Measurements from ENCODE around the gene NUP35.

DNA sequence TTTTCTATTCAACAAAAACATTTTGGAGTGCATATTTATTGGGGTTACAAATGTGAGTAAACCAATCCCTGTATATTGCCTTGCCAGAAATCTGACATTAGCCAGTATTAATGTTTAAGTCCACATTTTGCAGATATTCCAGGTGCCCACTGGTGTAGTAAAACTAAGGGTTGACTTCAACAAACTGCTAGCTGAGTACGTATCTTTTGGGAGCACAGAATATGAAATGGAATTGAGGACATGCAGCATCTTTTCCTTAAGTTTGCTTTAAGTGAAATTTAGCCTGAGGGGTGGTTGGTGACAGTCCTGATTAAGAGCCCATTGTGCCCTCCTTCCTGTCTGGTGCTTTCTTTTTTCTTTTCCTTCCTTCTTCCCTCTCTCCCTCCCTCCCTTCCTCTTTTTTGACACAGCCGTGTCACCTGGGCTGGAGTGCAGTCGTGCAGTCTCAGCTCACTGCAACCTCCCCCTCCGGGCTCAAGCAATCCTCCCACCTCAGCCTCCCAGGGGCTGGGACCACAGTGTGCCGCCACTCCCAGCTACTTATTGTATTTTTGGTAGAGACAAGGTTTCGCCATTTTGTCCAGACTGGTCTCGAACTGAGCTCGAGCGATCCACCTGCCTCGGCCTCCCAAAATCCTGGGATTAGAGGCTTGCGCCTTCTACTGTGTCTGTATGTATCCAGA, 1.6 kb downstream of the NUP35 start:
- TF ChIP-seq CTCF (conservative IDR thresholded peaks at IDR 0.05 in 1 of 2, IDR thresholded peaks at IDR 0.05 in 1 of 2; ENCODE audit: extremely low read depth in 1 of 2, insufficient read depth in 1 of 2, low read depth in 1 of 2, low read length in 2 of 2), result no peak
- TF ChIP-seq EZH2 (IDR thresholded peaks at IDR 0.05; ENCODE audit: borderline replicate concordance, low read length), result no peak

Data from mammary epithelial cell (primary cell).